SU-DHL-6 (cell line): Measurements from ENCODE around the gene LPIN1.

Source experiments
- H2AFZ ChIP-seq: fragments of 200-600 bp; sonication (generic); 2 replicates; pipeline ENCODE4 v1.6.1; 2014; ENCODE audit warnings: low read depth, mild to moderate bottlenecking, moderate library complexity, mixed read lengths, antibody characterized with exemption, low read length; ENCODE audit not compliant: severe bottlenecking
- H3F3A ChIP-seq: fragments of 200-600 bp; shearing (Covaris generic); 2 replicates; pipeline ENCODE4 v1.6.0; 2016; ENCODE audit warnings: antibody characterized with exemption, mild to moderate bottlenecking; ENCODE audit not compliant: insufficient read depth
- H3K27ac ChIP-seq: fragments of 200-600 bp; sonication (generic); 2 replicates; pipeline ENCODE4 v1.5.1; 2016; ENCODE audit warnings: low read depth, mild to moderate bottlenecking, low read length, moderate library complexity, mixed read lengths
- H3K27me3 ChIP-seq: fragments of 200-600 bp; sonication (generic), shearing (Covaris generic); 2 replicates; pipeline ENCODE4 v1.6.0; 2014; ENCODE audit warnings: mild to moderate bottlenecking, low read length
- H3K36me3 ChIP-seq: fragments of 200-600 bp; sonication (generic); 2 replicates; pipeline ENCODE4 v1.6.1; 2014; ENCODE audit warnings: mild to moderate bottlenecking, low read length, mixed read lengths
- H3K4me2 ChIP-seq: fragments of 300-600, 200-600 bp; shearing (Covaris generic), sonication (generic); 2 replicates; pipeline ENCODE4 v1.6.0; 2014; ENCODE audit warnings: low read length, low read depth, mild to moderate bottlenecking; ENCODE audit not compliant: poor library complexity, severe bottlenecking
- H3K4me3 ChIP-seq: fragments of 200-600 bp; sonication (generic); 2 replicates; pipeline ENCODE4 v1.5.1; 2014; ENCODE audit warnings: antibody characterized with exemption, low read length, mild to moderate bottlenecking, mixed read lengths; ENCODE audit not compliant: insufficient read depth, poor library complexity, severe bottlenecking
- H3K79me2 ChIP-seq: fragments of 200-600 bp; sonication (generic); 2 replicates; pipeline ENCODE4 v1.6.1; 2014; ENCODE audit warnings: mild to moderate bottlenecking, low read length, moderate library complexity; ENCODE audit not compliant: insufficient read depth
- H3K9ac ChIP-seq: fragments of 200-600 bp; sonication (generic); 2 replicates; pipeline ENCODE4 v1.7.0; 2014; ENCODE audit warnings: mild to moderate bottlenecking, low read length
- H3K9me2 ChIP-seq: fragments of 200-600 bp; sonication (generic); replicated peaks from 2 replicates; pipeline ENCODE4 v1.6.1; 2014; ENCODE audit warnings: low read length; ENCODE audit not compliant: insufficient read depth
- H3K9me3 ChIP-seq: fragments of 200-600 bp; sonication (generic); 2 replicates; pipeline ENCODE4 v1.6.1; 2014; ENCODE audit warnings: low read length, mixed read lengths; ENCODE audit not compliant: insufficient read depth
- H4K20me1 ChIP-seq: fragments of 200-600 bp; sonication (generic); 2 replicates; pipeline ENCODE4 v1.6.1; 2014; ENCODE audit warnings: low read depth, mild to moderate bottlenecking, antibody characterized with exemption, low read length, moderate library complexity, mixed read lengths
- EZH2phosphoT487 ChIP-seq: fragments of 200-600 bp; sonication (generic), shearing (Covaris generic); conservative IDR thresholded peaks from 2 replicates; pipeline ENCODE4 v1.6.1; 2018; ENCODE audit warnings: mild to moderate bottlenecking, antibody characterized with exemption, low read length, moderate library complexity, mixed read lengths
- TF ChIP-seq, protein P1 (sequence below): fragments of 200-600 bp; sonication (generic); IDR thresholded peaks from one replicate; pipeline ENCODE4 v1.5.1; 2017; ENCODE audit warnings: antibody characterized with exemption, mild to moderate bottlenecking, low read length, moderate library complexity; ENCODE audit not compliant: insufficient read depth, poor library complexity, severe bottlenecking

Gene LPIN1

DNA sequence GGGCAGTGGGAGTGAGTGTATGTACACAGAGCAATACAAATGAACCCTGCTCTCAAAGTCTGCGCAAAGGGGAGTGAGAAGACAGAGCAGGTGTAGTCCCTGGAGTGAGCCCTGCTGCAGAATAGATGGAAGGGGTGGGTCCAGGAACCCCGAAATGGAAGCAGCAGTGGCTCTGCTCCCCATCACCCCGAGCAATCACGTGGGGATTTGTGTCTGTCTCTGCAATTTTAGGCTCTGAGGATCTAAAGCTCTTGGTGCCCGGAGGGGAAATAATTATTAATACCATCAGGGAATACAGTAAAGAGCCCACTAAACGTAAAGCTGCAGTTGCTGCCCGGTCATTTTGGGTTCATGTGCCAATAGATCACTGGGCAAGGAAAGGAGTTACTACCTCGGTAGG lies 118.3 kb downstream of the LPIN1 start:
- Histone ChIP-seq H3K36me3 (peaks cover 12% of the 10 kb centered on the region; the same call in 1 of the 2 replicates), H2AFZ (no peak overlapping the region), H3F3A (peaks cover 10% of the 10 kb centered on the region), H3K9me2 (no peaks in the 10 kb centered on the region), H3K9ac (peak overlapping the region; percentile 58; the same call in 1 of the 2 replicates), H4K20me1 (no peaks in the 10 kb centered on the region), H3K27ac (peak overlapping the region; percentile 90; the same call in 1 of the 2 replicates), H3K79me2 (no peaks in the 10 kb centered on the region), H3K27me3 (no peaks in the 10 kb centered on the region), H3K4me2 (no peak overlapping the region), H3K9me3 (peaks cover 1% of the 10 kb centered on the region; the same call in 1 of the 2 replicates), H3K4me3 (no peak overlapping the region)
- no peak for TF ChIP-seq EZH2phosphoT487
- TF ChIP-seq, protein P1, sequence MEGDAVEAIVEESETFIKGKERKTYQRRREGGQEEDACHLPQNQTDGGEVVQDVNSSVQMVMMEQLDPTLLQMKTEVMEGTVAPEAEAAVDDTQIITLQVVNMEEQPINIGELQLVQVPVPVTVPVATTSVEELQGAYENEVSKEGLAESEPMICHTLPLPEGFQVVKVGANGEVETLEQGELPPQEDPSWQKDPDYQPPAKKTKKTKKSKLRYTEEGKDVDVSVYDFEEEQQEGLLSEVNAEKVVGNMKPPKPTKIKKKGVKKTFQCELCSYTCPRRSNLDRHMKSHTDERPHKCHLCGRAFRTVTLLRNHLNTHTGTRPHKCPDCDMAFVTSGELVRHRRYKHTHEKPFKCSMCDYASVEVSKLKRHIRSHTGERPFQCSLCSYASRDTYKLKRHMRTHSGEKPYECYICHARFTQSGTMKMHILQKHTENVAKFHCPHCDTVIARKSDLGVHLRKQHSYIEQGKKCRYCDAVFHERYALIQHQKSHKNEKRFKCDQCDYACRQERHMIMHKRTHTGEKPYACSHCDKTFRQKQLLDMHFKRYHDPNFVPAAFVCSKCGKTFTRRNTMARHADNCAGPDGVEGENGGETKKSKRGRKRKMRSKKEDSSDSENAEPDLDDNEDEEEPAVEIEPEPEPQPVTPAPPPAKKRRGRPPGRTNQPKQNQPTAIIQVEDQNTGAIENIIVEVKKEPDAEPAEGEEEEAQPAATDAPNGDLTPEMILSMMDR: no peak

DNA sequence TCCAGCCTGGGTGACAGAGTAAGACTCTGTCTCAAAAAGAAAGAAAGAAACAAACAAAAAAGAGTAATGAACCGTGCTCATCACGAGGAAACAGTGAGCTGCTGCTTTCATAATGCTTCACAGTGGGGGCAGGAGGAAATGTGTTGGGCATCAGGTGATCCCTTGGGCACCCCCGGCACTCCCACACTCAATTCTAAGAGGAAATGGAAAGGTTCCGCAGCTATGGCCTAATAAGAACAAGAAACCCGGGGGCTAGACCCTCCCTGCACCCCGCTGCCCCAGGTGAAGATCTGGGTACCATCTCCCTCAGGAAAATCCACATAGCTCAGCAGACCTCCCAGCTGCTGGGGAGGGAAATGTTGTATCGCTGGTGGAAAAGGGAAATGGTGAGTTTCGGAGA lies 118.9 kb downstream of the LPIN1 start:
- Histone ChIP-seq H3K9me2 (no peaks in the 10 kb centered on the region), H3F3A (peaks cover 10% of the 10 kb centered on the region), H3K27me3 (no peaks in the 10 kb centered on the region), H2AFZ (no peak overlapping the region), H3K9me3 (no peaks in the 10 kb centered on the region), H4K20me1 (no peaks in the 10 kb centered on the region), H3K9ac (no peak overlapping the region), H3K4me3 (no peak overlapping the region), H3K79me2 (no peaks in the 10 kb centered on the region), H3K27ac (no peak overlapping the region), H3K4me2 (no peak overlapping the region), H3K36me3 (peaks cover 12% of the 10 kb centered on the region; the same call in 1 of the 2 replicates)
- no peak for TF ChIP-seq EZH2phosphoT487
- TF ChIP-seq, protein P1: no peak

DNA sequence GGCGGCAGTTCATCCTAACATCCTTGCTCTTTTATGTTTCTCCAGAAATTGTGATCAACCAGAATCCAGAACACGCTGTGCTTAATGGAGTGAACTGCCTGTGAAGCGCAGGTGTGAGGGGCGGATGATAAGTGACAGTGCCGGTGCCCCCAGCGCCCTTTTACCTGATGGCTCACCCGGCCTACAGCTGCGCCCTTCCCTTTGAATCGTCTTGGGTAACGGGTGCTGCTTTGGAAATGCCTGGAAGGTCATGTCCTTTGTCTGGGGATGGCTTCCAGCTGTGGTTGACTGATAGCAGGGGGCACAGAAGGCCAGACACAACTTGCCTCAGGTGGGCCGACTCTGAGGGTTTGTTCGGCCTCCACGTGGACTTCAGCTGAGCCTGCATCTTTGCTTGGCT lies 119.4 kb downstream of the LPIN1 start:
- H3K27ac ChIP-seq: no peak overlapping the region
- peaks cover 12% of the 10 kb centered on the region; the same call in 1 of the 2 replicates for H3K36me3 ChIP-seq
- H3K4me2 ChIP-seq: no peak overlapping the region
- H3K9me3 ChIP-seq: no peaks in the 10 kb centered on the region
- TF ChIP-seq, protein P1: no peak
- no peak for TF ChIP-seq EZH2phosphoT487
- no peaks in the 10 kb centered on the region for H4K20me1 ChIP-seq
- peaks cover 8% of the 10 kb centered on the region for H3F3A ChIP-seq
- no peaks in the 10 kb centered on the region for H3K27me3 ChIP-seq
- no peak overlapping the region for H3K9ac ChIP-seq
- H2AFZ ChIP-seq: no peak overlapping the region
- H3K9me2 ChIP-seq: no peaks in the 10 kb centered on the region
- H3K79me2 ChIP-seq: no peaks in the 10 kb centered on the region
- no peak overlapping the region for H3K4me3 ChIP-seq
